B cell (primary cell): ENCODE data around the gene KRTAP5-10.

Experiments
- EZH2 ChIP-seq: IDR thresholded peaks from 2 replicates; pipeline ENCODE4 v1.6.1; 2012; ENCODE audit warnings: borderline replicate concordance, low read depth, mild to moderate bottlenecking, moderate library complexity, low read length; ENCODE audit not compliant: insufficient read depth, poor library complexity, severe bottlenecking
- TF ChIP-seq, protein P1 (sequence below): fragments of 200-600 bp; IDR thresholded peaks from one replicate; pipeline ENCODE4 v1.8.0; 2022; ENCODE audit warnings: antibody characterized with exemption, mild to moderate bottlenecking

DNA sequence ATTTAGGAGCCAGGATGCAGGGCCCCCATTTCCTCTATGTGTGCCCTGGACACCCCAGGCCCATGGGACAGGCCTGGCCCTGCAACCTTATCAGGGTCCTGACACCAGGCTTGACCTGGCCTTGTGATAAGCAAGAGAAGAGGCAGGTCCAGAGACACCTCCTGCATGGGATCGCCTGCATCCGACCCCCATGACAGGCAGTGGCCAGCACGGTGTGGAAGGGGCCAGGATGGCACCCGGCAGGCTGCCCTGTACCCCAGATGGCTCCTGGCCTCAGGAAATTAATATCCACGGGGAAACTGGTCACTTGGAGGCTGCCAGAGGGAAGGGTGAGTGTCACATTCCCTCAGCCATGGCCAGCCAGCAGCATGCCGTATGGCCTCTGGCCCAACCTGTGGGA lies 10.4 kb upstream of the KRTAP5-10 start:
- TF ChIP-seq, protein P1, sequence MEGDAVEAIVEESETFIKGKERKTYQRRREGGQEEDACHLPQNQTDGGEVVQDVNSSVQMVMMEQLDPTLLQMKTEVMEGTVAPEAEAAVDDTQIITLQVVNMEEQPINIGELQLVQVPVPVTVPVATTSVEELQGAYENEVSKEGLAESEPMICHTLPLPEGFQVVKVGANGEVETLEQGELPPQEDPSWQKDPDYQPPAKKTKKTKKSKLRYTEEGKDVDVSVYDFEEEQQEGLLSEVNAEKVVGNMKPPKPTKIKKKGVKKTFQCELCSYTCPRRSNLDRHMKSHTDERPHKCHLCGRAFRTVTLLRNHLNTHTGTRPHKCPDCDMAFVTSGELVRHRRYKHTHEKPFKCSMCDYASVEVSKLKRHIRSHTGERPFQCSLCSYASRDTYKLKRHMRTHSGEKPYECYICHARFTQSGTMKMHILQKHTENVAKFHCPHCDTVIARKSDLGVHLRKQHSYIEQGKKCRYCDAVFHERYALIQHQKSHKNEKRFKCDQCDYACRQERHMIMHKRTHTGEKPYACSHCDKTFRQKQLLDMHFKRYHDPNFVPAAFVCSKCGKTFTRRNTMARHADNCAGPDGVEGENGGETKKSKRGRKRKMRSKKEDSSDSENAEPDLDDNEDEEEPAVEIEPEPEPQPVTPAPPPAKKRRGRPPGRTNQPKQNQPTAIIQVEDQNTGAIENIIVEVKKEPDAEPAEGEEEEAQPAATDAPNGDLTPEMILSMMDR: no peak
- no peak for TF ChIP-seq EZH2
